Esophagus squamous epithelium (tissue), 4 donors: ENCODE data around the gene LDHAL6B.

Source experiments
- POLR2A ChIP-seq, 4 donors: fragments of 450-650 bp; IDR thresholded peaks; one replicate each; pipeline ENCODE4 v1.6.1; 2017; ENCODE audit warnings: antibody characterized with exemption in 4 of 4, mild to moderate bottlenecking in 4 of 4, moderate library complexity in 3 of 4
- TF ChIP-seq, protein P1 (sequence below), 6 experiments: fragments of 450-650 bp in 4 of 6; fragments of 200-600 bp in 2 of 6; sonication (generic) in 2 of 6; IDR thresholded peaks; one replicate each; pipeline ENCODE4 v1.5.1; 2016 to 2019; ENCODE audit warnings: antibody characterized with exemption in 6 of 6, mild to moderate bottlenecking in 4 of 6, moderate library complexity in 4 of 6

DNA sequence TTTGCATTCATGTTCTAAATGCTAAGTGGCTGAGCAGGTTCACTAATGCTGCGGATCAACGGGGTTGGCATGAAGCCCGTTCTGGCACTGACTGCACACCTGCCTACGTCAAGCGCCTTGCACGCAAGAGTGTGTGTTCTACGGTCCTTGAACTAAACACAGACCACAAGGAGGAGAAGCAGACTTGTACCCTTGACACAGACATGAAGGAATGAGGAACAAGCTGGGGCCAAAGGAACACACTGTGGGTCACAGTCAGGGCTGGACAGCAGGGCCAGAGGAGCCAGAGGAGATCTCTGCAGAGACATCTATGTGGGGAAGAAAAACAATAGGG lies 48.0 kb upstream of the LDHAL6B start:
- TF ChIP-seq POLR2A (IDR thresholded peaks at IDR 0.05) = no peak
- TF ChIP-seq, protein P1, sequence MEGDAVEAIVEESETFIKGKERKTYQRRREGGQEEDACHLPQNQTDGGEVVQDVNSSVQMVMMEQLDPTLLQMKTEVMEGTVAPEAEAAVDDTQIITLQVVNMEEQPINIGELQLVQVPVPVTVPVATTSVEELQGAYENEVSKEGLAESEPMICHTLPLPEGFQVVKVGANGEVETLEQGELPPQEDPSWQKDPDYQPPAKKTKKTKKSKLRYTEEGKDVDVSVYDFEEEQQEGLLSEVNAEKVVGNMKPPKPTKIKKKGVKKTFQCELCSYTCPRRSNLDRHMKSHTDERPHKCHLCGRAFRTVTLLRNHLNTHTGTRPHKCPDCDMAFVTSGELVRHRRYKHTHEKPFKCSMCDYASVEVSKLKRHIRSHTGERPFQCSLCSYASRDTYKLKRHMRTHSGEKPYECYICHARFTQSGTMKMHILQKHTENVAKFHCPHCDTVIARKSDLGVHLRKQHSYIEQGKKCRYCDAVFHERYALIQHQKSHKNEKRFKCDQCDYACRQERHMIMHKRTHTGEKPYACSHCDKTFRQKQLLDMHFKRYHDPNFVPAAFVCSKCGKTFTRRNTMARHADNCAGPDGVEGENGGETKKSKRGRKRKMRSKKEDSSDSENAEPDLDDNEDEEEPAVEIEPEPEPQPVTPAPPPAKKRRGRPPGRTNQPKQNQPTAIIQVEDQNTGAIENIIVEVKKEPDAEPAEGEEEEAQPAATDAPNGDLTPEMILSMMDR (IDR thresholded peaks at IDR 0.05) = no peak
